NOMO-1 treated with DMSO at 0.1 percent for 48 hours (cell line): ENCODE results near the gene TCTA.
"Not testable (repeated sequence)": the region's sequence is repeated elsewhere in the genome, so short reads cannot be mapped to it uniquely, and the experiment has no call there.

Source experiments
- DNase-seq: peaks from one replicate; lab custom pipeline; 2025; ENCODE audit not compliant: unreplicated experiment; lab: John Stamatoyannopoulos, UW

Gene TCTA, protein sequence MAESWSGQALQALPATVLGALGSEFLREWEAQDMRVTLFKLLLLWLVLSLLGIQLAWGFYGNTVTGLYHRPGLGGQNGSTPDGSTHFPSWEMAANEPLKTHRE

DNA sequence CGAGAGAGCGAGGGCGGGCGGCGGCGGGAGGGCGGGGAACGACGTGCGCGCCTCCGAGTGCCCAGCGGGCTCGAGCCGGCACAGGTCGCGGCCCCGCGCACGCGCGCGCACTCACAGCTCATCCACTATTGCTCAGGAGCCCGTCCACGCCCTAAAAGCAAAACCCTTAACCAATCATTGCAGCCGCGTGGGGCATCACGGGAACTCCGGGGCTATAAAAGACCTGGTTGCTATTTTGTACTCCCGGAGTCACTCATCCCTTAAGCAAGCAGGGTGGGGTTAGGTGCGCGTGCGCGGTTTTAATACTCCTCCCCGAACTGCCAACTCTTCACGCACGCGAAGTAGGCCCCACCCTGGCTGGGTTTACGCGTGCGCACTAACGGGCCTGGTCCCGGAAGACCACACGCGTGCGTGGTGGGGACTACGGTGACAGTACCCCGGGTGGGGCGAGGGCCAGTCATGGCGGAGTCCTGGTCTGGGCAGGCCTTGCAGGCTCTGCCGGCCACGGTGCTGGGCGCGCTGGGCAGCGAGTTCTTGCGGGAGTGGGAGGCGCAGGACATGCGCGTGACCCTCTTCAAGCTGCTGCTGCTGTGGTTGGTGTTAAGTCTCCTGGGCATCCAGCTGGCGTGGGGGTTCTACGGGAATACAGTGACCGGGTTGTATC lies at the start of gene TCTA, which contains the start of gene RHOA:
TCTA (plus strand) TSS at position 456 of the 664 bp plus-strand sequence; CDS start at position 460, 4 bp downstream.
RHOA (minus strand) TSS at position 9 of the 664 bp plus-strand sequence. CDS start 36,387 bp downstream, outside the sequence.
- DNase-seq, result peak; percentile 100

DNA sequence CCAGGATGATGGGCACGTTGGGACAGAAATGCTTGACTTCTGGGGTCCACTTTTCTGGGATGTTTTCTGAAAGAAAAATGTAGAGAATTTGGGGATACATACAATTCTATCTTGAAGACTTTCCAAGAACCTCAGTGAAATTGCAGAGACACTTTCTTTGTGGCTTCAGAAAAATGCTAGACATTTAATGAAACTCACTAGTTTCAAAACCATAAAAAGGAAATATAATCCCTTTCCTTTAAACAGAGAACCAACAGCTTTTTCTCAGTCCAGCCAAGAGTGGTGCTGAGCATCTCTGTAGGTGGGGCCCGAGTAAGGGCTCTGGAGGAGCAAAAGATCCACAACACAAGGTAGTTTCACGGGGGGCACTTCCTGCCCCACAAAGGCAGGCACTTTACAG lies 49.7 kb upstream of the TCTA start:
- no peak for DNase-seq

DNA sequence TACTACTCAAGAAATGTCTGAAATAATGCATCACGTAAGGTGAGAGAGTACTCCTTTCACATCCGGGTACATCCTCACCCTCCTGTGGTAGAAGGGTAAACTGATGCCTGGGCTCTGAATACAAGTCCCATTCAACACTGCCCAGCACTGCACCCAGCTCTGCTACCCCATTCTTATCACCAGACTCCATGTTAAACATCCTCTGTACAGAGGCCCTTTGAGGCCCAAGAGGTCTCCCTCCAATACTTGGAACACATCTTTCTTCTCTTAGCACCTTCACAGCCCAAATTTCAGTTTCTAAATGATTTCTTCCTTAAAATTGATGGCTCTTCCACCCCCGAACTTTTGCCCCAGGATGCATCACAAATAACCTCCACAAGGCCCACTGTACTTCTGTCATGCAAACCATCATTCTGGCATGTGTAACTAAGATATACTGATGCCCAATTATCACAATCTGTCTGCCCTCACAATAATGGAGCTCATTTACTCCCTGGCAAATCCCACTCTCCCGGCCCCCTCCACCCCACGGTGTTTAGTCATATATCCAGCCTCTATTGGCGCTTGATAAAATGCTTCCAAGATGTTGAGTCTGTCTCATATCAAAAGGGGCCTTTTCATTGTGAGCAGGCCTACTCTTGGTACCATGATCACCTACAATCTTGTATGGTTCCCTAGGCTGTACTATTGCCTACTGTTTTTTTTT lies 41.5 kb upstream of the TCTA start:
- no peak for DNase-seq

DNA sequence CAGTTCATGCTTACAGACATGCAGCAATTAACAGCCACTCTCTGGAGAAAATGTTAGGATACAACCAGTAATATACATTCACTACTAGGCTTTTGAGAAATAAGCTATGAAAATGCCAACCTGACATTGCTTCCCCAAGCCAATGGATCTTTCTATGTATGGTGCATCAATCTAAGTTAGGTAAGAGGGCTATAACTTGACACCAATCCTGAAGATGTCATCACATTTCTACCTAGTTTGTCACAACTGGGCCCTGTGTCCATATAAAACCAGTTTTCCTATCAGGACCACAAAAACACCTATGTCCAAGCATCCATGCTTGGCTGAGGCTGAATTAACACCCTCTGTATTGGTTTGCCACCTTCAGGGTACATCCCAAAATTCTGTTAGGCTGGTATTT lies 40.3 kb upstream of the TCTA start:
- DNase-seq, result no peak

DNA sequence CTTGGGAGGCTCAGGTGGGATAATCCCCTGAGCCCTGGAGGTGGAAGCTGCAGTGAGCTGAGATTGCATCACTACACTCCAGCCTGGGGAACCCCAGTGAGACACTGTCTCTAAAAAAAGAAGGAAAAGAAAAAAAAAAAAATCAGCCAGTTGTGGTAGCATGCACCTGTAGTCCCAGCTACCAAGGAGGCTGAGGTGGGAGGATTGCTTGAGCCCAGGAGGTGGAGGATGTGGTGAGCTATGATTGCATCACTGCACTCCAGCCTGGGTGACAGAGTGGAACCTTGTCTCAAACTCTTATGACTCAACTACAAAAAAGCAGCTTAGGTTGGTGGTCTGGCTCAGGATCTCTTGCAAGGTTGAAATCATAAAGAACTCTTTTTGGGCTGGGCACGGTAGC lies 34.7 kb upstream of the TCTA start:
- no peak for DNase-seq

DNA sequence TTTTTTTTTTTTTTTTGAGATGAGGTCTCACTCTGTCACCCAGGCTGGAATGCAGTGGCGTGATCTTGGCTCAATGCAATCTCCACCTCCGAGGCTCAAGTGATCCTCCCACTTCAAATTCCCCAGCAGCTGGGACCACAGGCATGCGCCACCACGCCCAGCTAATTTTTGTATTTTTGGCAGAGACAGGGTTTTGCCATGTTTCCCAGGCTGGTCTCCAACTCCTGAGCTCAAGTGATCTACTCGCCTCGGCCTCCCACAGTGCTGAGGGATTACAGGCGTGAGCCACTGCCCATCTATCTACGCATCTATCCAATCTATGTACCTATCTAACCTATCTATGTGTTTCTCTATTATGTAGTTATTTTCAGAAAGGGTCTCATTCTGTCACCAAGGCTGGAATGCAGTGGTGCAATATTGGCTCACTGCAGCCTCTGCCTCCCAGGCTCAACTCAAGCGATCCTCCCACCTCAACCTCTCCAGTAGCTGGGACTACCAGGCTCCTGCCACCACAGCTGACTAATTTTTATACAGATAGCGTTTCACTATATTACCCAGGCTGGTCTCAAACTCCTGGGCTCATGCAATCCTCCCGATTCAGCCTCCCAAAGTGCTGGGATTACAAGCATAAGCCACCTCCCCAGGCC lies 33.9 kb upstream of the TCTA start:
- DNase-seq, result no peak

DNA sequence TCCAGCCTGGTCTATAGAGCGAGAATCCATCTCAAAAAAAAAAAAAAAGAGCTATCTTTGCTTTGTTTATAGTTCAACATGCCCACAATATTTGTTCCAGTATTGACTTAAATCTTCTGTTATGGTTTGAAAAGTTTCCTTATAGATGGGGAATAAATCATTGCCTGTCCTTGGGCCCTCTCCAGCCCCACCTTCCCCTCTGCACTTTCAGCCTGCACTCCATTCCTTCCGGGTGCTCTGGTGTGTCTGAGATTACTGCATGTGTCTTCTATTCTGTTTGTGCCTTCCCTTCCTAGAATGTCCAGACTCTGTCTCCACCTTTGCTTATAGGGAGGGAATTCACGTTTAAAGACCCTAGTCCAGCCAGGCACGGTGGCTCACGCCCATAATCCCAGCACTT lies 28.8 kb upstream of the TCTA start:
- no peak for DNase-seq

DNA sequence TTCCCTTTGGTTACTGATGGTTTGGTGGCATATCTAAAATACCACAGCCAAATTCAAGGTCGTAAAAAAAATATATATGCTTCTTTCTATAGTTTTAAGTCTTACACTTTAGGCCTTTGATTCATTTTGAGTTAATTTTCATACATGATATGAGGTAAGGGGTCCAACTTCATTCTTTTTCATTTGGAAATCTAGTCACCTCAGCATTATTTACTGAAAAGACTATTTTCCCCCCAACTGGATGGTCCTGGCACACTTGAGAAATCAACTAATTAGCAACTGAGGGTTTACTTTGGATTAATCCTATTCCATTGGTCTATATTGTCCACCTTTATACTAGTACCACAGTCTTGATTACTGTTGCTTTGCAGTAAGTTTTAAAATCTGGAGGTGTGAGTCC lies 26.6 kb upstream of the TCTA start:
- no peak for DNase-seq

DNA sequence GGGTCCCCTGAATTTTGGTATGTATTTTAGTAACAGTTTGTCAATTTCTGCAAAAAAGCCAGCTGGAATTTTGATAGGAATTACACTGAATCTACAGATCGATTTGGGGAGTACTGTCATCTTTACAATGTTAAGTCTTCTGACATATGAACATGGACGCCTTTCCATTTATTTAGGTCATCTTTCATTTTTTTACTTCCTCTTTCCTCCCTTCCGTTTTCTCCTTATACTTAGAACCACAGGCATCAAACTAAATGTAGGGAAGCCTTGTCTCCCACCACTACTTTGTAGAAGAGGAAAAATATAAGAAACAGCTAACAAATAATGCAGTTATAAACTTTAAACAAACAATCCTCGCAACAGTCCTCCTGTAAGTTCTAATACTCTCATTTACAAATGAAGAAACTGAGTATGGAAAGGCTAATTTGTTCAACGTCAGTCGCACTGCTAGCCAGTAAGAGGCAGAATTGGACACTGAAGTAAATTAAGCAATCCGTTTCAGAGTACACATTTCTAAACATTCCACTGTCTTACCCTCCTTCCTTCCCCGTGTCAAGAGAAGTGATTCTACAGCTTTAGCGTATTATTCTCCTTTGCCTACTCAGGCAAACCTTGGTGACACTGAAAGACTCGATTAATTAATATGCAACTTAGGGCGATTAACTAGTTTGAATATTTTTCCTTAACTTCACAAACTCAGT lies 26.0 kb upstream of the TCTA start:
- DNase-seq, result peak; percentile 88

DNA sequence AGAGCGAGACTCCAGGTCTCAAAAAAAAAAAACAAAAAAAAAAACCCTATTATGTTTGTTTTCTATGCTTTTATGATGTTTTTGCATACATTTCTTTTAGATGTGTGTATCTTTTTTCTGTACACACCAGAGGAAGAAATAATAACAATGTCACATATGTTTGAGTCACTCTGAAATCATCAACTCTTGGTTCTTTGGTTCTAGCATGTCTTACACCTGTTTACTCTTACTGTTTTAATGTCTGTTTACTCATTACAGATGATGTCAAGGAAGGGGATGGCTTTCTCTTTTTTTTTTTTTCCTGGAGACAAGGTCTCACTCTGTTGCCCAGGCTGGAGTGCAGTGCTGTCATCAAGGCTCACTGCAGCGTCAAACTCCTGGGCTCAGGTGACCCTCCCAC lies 24.5 kb upstream of the TCTA start:
- DNase-seq, result no peak

DNA sequence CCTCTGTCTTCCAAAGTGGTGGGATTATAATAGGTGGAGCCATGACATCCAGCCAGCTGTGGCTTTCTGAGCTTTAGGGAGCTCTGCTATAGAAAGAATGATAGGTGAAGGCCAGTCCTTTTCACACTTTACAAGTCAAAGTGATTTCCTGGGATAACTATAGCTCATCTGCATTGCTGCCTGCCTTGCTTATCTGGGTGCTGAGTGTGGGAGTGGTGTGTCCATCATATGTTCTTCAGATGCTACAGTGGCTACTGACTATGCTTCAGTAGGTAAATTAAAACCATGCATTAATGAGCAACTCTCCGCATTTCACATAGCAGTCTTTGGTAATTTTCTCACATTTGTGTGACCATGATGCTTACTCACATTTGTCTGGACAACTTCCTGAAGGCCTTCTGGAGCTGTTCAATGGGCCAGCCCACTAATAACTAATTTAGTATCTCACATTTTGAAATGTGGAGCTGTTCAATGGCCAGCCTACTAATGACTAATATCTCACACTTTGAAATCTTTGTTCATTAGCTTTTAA lies 23.9 kb upstream of the TCTA start:
- no peak for DNase-seq

DNA sequence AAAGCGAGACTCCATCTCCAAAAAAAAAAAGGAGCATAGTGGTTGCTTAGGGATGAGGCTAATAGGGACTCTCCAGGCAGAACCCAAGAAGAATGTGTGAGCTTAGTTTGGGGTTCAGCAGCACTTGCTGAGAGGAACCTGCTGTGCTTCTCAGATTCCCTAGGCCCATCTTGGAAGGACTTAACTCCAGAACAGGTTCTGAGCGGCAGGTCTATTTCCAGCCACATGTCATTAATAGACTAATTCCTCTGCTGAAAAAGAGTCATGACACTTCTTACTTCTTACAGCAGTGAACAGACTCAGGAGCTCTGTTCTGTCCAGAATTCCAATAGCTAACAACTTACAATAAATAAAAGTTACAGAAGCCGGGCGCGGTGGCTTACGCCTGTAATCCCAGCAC lies 22.9 kb upstream of the TCTA start:
- DNase-seq, result no peak

DNA sequence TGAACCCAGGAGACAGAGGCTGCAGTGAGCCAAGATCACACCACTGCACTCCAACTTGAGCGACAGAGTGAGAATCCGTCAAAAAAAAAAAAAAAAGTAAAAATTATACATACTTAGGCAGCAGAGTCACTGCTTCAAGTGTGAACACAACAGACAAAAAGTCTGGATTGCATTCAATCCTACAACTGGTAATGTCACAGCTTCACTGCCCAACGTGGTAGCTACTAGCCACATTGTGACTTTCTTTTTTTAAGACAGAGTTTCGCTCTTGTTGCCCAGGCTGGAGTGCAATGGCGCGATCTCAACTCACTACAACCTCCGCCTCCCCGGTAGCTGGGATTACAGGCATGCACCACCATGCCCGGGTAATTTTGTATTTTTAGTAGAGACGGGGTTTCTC lies 20.9 kb upstream of the TCTA start:
- DNase-seq, result not testable (repeated sequence)

DNA sequence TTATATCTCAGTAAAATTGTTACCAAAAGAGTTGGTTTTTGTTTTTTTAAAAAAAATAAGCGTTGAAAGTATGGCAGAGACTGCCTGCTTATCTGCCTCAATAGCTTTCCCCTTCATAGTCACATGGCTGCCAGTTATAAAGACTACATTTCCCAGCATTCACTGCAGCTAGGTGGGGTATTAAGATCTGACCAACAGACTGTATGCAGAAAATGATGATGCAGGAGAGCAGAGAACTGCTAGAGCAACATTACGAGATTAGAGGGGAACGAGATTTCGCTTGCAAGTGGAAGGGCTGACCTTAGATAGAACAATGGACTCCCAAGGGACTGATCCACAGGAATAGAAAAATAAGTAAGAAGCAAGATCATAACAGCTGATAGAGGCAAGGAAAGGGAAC lies 14.8 kb upstream of the TCTA start:
- no peak for DNase-seq

DNA sequence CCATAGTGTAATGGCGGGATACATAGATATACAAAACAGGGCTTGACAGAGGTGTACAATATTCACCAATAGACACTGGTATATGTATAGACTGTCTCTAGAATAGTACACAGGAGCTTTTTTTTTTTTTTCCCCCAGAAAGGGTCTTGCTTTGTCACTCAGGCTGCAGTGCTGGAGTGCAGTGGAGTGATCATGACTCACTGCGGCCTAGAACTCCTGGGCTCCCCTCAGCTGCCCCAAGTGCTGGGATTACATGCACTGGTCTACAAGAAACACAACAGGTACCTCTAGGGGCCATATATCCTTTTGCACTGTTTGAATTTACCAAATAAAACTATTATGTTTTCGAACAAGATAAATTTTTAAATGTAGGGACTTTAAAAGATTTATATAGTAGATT lies 12.8 kb upstream of the TCTA start:
- no peak for DNase-seq

DNA sequence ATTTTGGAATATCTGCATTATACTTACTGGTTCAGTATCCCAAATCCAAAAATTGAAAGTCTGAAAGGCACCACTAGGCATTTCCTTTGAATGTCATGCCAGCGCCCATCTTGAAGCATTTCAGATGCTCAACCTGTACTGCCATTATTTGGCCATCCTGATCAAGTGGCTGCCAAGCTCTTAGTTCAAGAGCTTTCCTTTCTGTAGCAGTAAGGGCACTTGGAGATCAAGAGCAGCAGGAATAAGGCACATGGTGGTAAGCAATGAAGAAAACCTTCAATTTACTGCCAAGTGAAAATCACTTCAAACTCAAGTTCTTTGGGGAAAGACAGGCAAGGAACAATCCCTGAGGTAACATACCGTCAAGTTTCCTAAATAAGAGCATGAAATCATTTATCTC lies 10.5 kb upstream of the TCTA start:
- no peak for DNase-seq

DNA sequence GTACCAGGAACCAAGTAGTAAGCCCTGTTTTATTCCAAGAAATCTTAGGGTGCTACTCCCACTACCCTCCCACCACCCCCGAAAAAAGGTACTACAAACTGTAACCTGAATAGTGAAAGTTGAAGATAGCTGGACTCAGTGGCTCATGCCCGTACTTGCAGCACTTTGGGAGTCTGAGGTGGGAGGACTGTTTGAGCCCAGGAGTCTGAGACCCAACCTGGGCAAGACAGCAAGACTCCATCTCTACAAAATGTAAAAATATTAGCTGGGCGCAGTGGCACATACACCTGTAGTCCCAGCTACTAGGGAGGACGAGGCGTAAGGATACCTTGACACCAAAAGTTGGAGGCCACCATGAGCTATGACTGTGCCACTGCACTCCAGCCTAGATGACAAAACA lies 8.3 kb upstream of the TCTA start:
- no peak for DNase-seq

DNA sequence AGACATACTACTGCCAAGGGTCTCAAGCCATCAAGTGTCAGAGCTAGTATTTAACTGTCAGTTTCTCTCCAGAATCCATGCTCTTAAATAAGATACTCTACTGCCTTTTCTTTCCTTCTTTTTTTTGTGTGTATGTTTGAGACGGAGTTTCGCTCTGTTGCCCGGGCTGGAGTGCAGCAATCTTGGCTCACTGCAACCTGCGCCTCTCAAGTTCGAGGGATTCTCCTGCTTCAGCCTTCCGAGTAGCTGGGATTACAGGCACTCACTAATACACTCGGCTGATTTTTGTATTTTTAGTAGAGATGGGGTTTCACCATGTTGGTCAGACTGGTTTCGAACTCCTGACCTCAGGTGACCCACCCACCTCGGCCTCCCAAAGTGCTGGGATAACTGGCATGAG lies 6.7 kb upstream of the TCTA start:
- not testable (repeated sequence) for DNase-seq

DNA sequence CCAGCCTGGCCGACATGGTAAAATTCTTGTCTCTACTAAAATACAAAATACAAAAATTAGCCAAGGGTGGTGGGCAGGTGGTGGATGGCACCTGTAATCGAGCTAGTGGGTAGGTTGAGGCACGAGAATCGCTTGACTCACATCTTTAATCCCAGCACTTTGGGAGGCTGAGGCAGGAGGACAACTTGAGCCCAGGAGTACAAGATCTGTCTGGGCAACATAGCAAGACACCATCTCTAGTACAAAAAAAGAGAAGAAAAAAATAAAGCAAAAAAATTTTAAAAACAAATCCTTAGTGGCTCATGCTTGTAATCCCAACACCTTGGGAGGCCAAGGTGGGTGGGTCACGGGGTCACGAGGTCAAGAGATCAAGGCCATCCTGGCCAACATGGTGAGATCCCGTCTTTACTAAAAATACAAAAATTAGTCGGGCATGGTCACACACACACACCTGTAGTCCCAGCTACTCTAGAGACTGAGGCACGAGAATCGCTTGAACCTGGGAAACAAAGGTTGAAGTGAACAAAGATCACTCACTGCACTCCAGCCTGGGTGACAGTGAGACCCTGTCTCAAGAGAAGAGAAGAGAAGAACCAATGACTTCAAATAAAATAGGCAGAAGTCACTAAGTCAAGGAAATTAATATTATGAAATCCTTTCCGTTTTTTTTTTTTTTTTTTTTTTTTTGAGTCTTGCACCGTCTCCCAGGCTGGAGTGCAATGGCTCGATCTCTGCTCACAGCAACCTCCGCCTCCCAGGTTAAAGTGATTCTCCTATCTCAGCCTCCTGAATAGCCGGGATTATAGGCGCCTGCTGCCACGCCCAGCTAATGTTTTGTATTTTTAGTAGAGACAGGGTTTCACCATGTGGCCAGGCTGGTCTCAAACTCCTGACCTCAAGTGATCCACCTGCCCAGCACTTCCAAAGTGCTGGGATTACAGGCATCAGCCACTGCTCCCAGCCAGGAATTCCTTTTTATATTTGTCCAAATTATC lies 5.4 kb upstream of the TCTA start:
- DNase-seq, result peak; percentile 28
